ENCODE data around the gene FAF1.

DNA sequence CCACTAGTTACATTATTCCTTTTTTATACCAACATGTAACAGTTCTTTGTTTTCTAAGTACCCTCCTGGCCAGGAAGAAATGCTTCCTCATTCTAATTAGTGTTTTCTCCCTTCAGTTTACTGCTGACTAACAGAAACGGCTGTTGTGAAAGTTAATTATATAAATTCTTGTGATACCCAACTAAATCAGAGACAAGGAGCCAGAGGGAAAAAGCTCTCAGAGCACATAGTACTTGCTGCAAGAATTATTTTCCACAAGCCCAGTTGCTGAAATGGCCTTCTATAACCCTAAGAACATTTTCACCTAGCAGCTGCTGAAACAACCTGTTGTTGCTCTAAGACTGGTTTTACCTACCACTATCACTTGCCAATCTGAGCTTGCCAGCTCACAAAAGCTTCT, 82.4 kb downstream of the FAF1 start:
- TF ChIP-seq GATA2 (IDR thresholded peaks at IDR 0.05; ENCODE audit: low read depth, low read length) = no peak
- TF ChIP-seq GATA3 (IDR thresholded peaks at IDR 0.05; ENCODE audit: low read depth, low read length) = no peak

All from SH-SY5Y (cell line).